GM03348 (cell line): Measurements from ENCODE around the gene HTT.

Experiments used
- DNase-seq: peaks from one replicate; pipeline ENCODE4 v3.0.0; 2012; ENCODE audit warnings: low spot score

HTT gene

GRCh38 chr4:3200423-3201090, 126.1 kb downstream of the HTT start:
- DNase-seq: no peak

GRCh38 chr4:3201718-3202702, 127.5 kb downstream of the HTT start:
- peak; percentile 20 for DNase-seq

- DNase-seq: peak; percentile 28
Measured at GRCh38 chr4:3202836-3203820, 128.6 kb downstream of the HTT start.

- peak; percentile 76 for DNase-seq
Measured at GRCh38 chr4:3203971-3204431, 129.5 kb downstream of the HTT start.

GRCh38 chr4:3205995-3206394, 131.5 kb downstream of the HTT start:
- DNase-seq: no peak

GRCh38 chr4:3206439-3207100, 132.1 kb downstream of the HTT start:
- no peak for DNase-seq

- peak; percentile 37 for DNase-seq
Measured at GRCh38 chr4:3207531-3208037, 133.1 kb downstream of the HTT start.

- DNase-seq: no peak
Measured at GRCh38 chr4:3208826-3209225, 134.3 kb downstream of the HTT start.

- DNase-seq: no peak
Measured at GRCh38 chr4:3209551-3210325, 135.3 kb downstream of the HTT start.

GRCh38 chr4:3210467-3210866, 136.0 kb downstream of the HTT start:
- no peak for DNase-seq

- DNase-seq: no peak
Measured at GRCh38 chr4:3211866-3212265, 137.4 kb downstream of the HTT start.

- no peak for DNase-seq
Measured at GRCh38 chr4:3212391-3213105, 138.1 kb downstream of the HTT start.

GRCh38 chr4:3213106-3213425, 138.6 kb downstream of the HTT start:
- DNase-seq: no peak

- no peak for DNase-seq
Measured at GRCh38 chr4:3213661-3214250, 139.3 kb downstream of the HTT start.

GRCh38 chr4:3215256-3215655, 140.8 kb downstream of the HTT start:
- no peak for DNase-seq

- DNase-seq: no peak
Measured at GRCh38 chr4:3215733-3216132, 141.3 kb downstream of the HTT start.

GRCh38 chr4:3217266-3217665, 142.8 kb downstream of the HTT start:
- no peak for DNase-seq

- no peak for DNase-seq
Measured at GRCh38 chr4:3217771-3218170, 143.3 kb downstream of the HTT start.
